ENCODE measurements around the gene SLC35E1.
A peak's percentile ranks its signal among the peaks of the same experiment; 100 is the strongest.
"Not testable (repeated sequence)": the region's sequence is repeated elsewhere in the genome, so short reads cannot be mapped to it uniquely, and the experiment has no call there.

SLC35E1 gene

GRCh38 chr19:16544473-16545231, 27.6 kb downstream of the SLC35E1 start:
- in situ Hi-C loops (cut with HindIII; ENCODE audit: low sequenced_read_pairs) = no loop called here
- no peak for DNase-seq (ENCODE audit: low read depth)
- TF ChIP-seq CTCF (IDR thresholded peaks at IDR 0.05; ENCODE audit: low read depth, low read length, missing control alignments) = no peak
- no peak overlapping the region for H3K4me3 ChIP-seq (ENCODE audit: low read depth, low read length)

GRCh38 chr19:16543734-16544133, 28.5 kb downstream of the SLC35E1 start:
- H3K4me3 ChIP-seq (ENCODE audit: low read depth, low read length); in situ Hi-C loops (cut with HindIII; ENCODE audit: low sequenced_read_pairs); DNase-seq (ENCODE audit: low read depth): not testable (repeated sequence)

- in situ Hi-C loops (cut with HindIII; ENCODE audit: low sequenced_read_pairs) = no loop called here
- TF ChIP-seq CTCF (IDR thresholded peaks at IDR 0.05; ENCODE audit: low read depth, low read length, missing control alignments) = no peak
- no peak for DNase-seq (ENCODE audit: low read depth)
- peak overlapping the region; percentile 94 for H3K4me3 ChIP-seq (ENCODE audit: low read depth, low read length)
These were observed 29.2 kb downstream of the SLC35E1 start for GRCh38 chr19:16542910-16543472.

- no peak for TF ChIP-seq CTCF (IDR thresholded peaks at IDR 0.05; ENCODE audit: low read depth, low read length, missing control alignments)
These were observed 29.9 kb downstream of the SLC35E1 start, which contains the start of gene CHERP for GRCh38 chr19:16542045-16542909. Gene CHERP, minus strand, starts transcription at chr19:16542437. Its CDS starts 59 bp downstream, at chr19:16542378.

GRCh38 chr19:16541526-16542044, 30.6 kb downstream of the SLC35E1 start:
- no peak for TF ChIP-seq CTCF (IDR thresholded peaks at IDR 0.05; ENCODE audit: low read depth, low read length, missing control alignments)
- DNase-seq (ENCODE audit: low read depth) = peak; percentile 1
- H3K4me3 ChIP-seq (ENCODE audit: low read depth, low read length) = peak overlapping the region; percentile 94
- in situ Hi-C loops (cut with HindIII; ENCODE audit: low sequenced_read_pairs) = no loop called here

More at GRCh38 chr19:16542045-16542909, 29.9 kb downstream of the SLC35E1 start, which contains the start of gene CHERP:
- in situ Hi-C loops (cut with HindIII; ENCODE audit: low sequenced_read_pairs) = no loop called here
- H3K4me3 ChIP-seq (ENCODE audit: low read depth, low read length) = peak within 1 kb of the TSS; percentile 94
- peak; percentile 74 for DNase-seq (ENCODE audit: low read depth)

GRCh38 chr19:16540948-16541347, 31.3 kb downstream of the SLC35E1 start:
- no peak for DNase-seq (ENCODE audit: low read depth)
- in situ Hi-C loops (cut with HindIII; ENCODE audit: low sequenced_read_pairs) = no loop called here
- TF ChIP-seq CTCF (IDR thresholded peaks at IDR 0.05; ENCODE audit: low read depth, low read length, missing control alignments) = no peak
- peak overlapping the region; percentile 94 for H3K4me3 ChIP-seq (ENCODE audit: low read depth, low read length)
